NCI-H2196 (cell line): ENCODE measurements around the gene SIGLEC11.

ENCODE experiments used
- DNase-seq: peaks from one replicate; lab custom pipeline; 2025; ENCODE audit not compliant: unreplicated experiment; lab: John Stamatoyannopoulos, UW

The SIGLEC11 gene

GRCh38 chr19:49908480-49909420, 52.2 kb downstream of the SIGLEC11 start:
- no peak for DNase-seq

DNA sequence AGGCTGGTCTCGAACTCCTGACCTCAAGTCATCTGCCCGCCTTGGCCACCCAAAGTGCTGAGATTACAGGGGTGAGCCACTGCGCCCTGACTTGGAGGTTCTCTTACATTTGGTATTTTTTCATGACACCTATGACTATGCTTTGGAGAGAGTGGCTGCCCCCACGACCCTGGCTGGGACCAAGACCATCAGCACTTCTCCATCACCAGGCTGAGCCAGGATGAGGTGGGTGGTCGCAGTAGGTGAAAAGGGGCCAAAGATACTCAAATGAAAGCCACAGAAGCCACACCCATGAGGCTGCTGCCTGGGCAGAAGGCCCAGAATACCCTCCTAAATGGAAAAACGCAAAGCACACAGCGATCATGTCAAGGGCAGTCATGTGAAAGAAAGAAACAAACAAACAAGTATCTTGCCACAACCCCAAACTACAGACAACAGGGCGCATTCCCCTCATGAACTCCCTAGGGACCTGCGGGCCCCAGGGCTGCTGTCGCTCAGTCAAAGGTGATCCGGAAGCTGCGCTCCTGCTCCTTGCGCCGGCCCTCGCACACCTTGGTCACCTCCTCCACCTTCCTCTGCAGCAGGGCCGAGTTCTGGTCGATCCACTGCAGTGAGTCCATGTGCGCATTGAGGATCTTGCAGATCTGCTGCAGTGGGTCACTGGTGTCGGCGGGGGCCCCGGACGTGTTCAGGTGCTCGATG, 53.1 kb downstream of the SIGLEC11 start:
- DNase-seq, result no peak

DNA sequence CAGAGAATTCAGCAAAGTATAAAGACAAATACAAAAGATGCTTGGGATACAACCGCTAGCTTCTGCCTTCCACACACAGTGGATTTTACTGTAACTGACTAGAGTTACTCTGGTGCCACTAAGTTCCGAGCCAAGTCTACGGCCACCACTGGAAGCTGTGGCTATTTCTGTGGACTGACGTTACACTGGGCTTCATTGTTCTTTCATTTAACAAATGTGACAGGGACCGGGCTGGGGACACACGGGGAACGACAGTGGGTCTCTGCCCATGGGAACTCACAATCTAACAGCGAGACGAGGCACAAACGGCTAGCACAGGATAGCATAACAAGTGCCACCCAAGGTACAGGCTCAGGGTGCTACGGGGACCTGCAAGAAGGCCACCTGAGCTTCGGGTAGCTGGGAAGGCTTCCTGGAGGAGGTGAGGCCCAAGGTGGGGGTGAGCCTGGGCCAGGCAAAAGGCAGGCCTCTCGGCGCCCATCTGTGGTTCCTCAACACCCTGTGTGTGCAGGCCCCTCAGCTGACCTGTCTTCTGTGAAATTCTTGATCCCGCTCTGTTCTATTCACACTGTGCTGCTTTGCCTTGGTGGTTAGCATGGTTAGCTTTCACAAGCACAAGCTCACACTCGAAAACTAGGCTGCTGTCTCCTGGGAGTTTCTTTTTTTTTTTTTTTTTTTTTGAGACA, 54.0 kb downstream of the SIGLEC11 start:
- no peak for DNase-seq

GRCh38 chr19:49904136-49904535, 56.8 kb downstream of the SIGLEC11 start:
- no peak for DNase-seq
